Adrenal gland (tissue), 5 donors: ENCODE results near the gene CEMIP2.

Experiments used
- CTCF ChIP-seq, 6 experiments: fragments of 450-650 bp in 4 of 6; fragments of 200-600 bp in 2 of 6; sonication (generic) in 1 of 6; IDR thresholded peaks; 1 replicate in 5 of 6; 2 replicates in 1 of 6; pipeline versions ENCODE4 v1.5.1 to v1.8.0; 2016 to 2021; ENCODE audit warnings: antibody characterized with exemption in 6 of 6, mild to moderate bottlenecking in 2 of 6, moderate library complexity in 1 of 6
- POLR2A ChIP-seq, 2 donors: fragments of 450-650 bp; IDR thresholded peaks; one replicate each; pipeline ENCODE4 v1.6.1; 2017; ENCODE audit warnings: antibody characterized with exemption in 2 of 2, mild to moderate bottlenecking in 2 of 2, moderate library complexity in 1 of 2
- donor health status: DM: no; HTN: no; CAD: no.

- no peak for TF ChIP-seq POLR2A (IDR thresholded peaks at IDR 0.05)
- no peak for TF ChIP-seq CTCF (IDR thresholded peaks at IDR 0.05)
These were observed 87.1 kb downstream of the CEMIP2 start for GRCh38 chr9:71681104-71681707.
